Heart left ventricle (tissue), 16 donors: ENCODE measurements around the gene NBAS. TPM values are rescaled to one million over a fixed set of nuclear protein-coding genes. Genes with fewer than 3 reads are reported as not detected.

Source experiments
- ATAC-seq, 4 donors: fragments of 200-7000 bp; cut with Tn5 transposase; one replicate each; pipeline ENCODE4 v1.9.1; 2020 to 2022; ENCODE audit warnings: moderate library complexity in 4 of 4, mild to moderate bottlenecking in 3 of 4, moderate number of reproducible peaks in 1 of 4
- DNase-seq, 5 donors: peaks; one replicate each; pipeline ENCODE4 v3.0.0-alpha.2; 2020
- H3K27ac ChIP-seq, 12 donors: fragments of 200-600 bp; sonication (generic) in 4 of 12; one replicate each; pipeline versions ENCODE4 v1.5.0 to v1.8.0; 2016 to 2022; ENCODE audit warnings: mild to moderate bottlenecking in 2 of 12
- H3K27me3 ChIP-seq, 9 donors: fragments of 200-600 bp; sonication (generic) in 2 of 9; one replicate each; pipeline versions ENCODE4 v1.5.1 to v1.8.0; 2016 to 2022; ENCODE audit warnings: mild to moderate bottlenecking in 3 of 9
- H3K36me3 ChIP-seq, 9 donors: fragments of 200-600 bp; sonication (generic) in 2 of 9; one replicate each; pipeline versions ENCODE4 v1.5.0 to v1.8.0; 2018 to 2022; ENCODE audit warnings: mild to moderate bottlenecking in 2 of 9
- H3K4me1 ChIP-seq, 12 donors: fragments of 200-600 bp; sonication (generic) in 4 of 12; one replicate each; pipeline versions ENCODE4 v1.5.0 to v1.8.0; 2016 to 2022; ENCODE audit warnings: mild to moderate bottlenecking in 3 of 12
- H3K4me3 ChIP-seq, 12 donors: fragments of 200-600 bp; sonication (generic) in 4 of 12; one replicate each; pipeline versions ENCODE4 v1.5.0 to v1.8.0; 2017 to 2022; ENCODE audit warnings: mild to moderate bottlenecking in 9 of 12, moderate library complexity in 4 of 12
- H3K9me3 ChIP-seq, 12 donors: fragments of 200-600 bp; sonication (generic) in 4 of 12; one replicate each; pipeline versions ENCODE4 v1.5.0 to v1.8.0; 2016 to 2022; ENCODE audit warnings: mild to moderate bottlenecking in 1 of 12
- POLR2A ChIP-seq, 2 donors: fragments of 450-650 bp; IDR thresholded peaks; one replicate each; pipeline ENCODE4 v1.6.1; 2017; ENCODE audit warnings: antibody characterized with exemption in 2 of 2, mild to moderate bottlenecking in 2 of 2, moderate library complexity in 2 of 2
- WGBS, 4 donors: extraction: QIAGEN DNeasy Blood & Tissue Kit in 2 of 4; methylation state at CpG; one replicate each; pipeline versions ENCODE4 v1.1.5 to v1.1.7; 2013 to 2018; 5-methylcytosine and 5-hydroxymethylcytosine counted together
- intact Hi-C, 10 donors: fragments of 100-400 bp; cut with DNase I; formaldehyde crosslinking; loops; one replicate each; pipeline versions ENCODE4 v1.11.1 to v1.14.2; 2022
- polyA plus RNA-seq, 2 donors: library from polyadenylated mRNA; stranded (reverse); fragments of 200-250 nt; gene quantifications; one replicate each; pipeline ENCODE4 v1.2.3, GENCODE V29; 2013
- total RNA-seq, 9 donors: library from RNA; depleted of rRNA in 2 of 9; stranded (reverse); fragments of >200 nt in 2 of 9; fragmentation: NEBNext Ultra II Directional in 3 of 9; extraction: Animal tissue kit (Norgen Biotek cat#: 25700) in 3 of 9; gene quantifications; one replicate each; pipeline versions ENCODE4 v1.1.0 to v1.2.4, GENCODE V29; 2016 to 2023
- TF ChIP-seq, protein P1 (sequence below), 12 donors: fragments of 200-600 bp; sonication (generic) in 4 of 12; IDR thresholded peaks; one replicate each; pipeline versions ENCODE4 v1.5.0 to v1.8.0; 2018 to 2022; ENCODE audit warnings: antibody characterized with exemption in 12 of 12, mild to moderate bottlenecking in 5 of 12
- donor health status: ischemic (EF 13 %, LVEDD 7.1; RV severe dilation, severe dysfunction).
- donor health status: healthy with polysubstance abuse.
- donor health status: DM: no; HTN: yes; CAD: no.
- donor health status: DM: no; HTN: no; CAD: no.
- donor health status: ischemic (EF 25% LVEDD 6.9; RV normal size, moderate dysfunction).
- donor health status: ischemic (EF 25% LVEDD 5.7; RV mildly dilated, moderate dysfunction).
- donor health status: healthy.
- donor health status: DM: yes; HTN: yes; CAD: no.
- donor health status: ischemic (EF 35%, LVEDD 5.7; RV mildly dilated, moderate dysfunction).
- donor health status: nonischemic (EF 11% LVEDD 7.7; RV severe dilation, severe dysfunction).
- donor health status: DM: yes; HTN: yes; CAD: no.
- donor health status: PGD.
- donor health status: ischemic (EF 29% LVEDD 5.4; RV normal size, mild dysfunction).
- donor health status: nonischemic (EF 23%, LVEDD 6.1; RV moderate dilation, normal function).

NBAS gene
- total and polyA plus RNA-seq, 11 donors: 23.1 to 63.0 (median 50.5) TPM

DNA sequence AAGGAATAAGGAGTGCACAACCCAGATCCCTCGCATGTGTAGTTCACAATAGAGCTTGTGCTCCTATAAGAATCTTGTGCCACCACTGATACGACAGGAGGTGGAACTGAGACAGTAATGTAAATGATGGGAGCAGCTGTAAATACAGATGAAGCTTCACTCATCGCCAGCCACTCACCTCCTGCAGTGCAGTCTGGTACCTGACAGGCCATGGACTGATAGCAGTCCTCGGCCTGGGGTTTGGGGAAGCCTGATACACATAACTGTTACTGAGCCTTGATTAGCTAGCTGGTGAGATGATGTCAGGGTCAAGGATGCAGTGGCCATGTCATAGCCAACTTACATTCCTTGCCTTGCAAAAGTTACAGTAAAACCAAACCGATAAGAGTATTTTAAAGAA, 376.6 kb downstream of the NBAS start:
- Histone ChIP-seq H3K27me3 (no peaks in the 10 kb centered on the region), H3K4me1 (no peaks in the 10 kb centered on the region), H3K9me3 (no peaks in the 10 kb centered on the region), H3K27ac (no peak overlapping the region), H3K4me3 (no peak overlapping the region), H3K36me3 (peaks cover 0 to 59% (median 29%) of the 10 kb centered on the region in 9 donors)
- DNase-seq (no peak), ATAC-seq (no peak)
- intact Hi-C loops: no loop called here
- TF ChIP-seq, protein P1, sequence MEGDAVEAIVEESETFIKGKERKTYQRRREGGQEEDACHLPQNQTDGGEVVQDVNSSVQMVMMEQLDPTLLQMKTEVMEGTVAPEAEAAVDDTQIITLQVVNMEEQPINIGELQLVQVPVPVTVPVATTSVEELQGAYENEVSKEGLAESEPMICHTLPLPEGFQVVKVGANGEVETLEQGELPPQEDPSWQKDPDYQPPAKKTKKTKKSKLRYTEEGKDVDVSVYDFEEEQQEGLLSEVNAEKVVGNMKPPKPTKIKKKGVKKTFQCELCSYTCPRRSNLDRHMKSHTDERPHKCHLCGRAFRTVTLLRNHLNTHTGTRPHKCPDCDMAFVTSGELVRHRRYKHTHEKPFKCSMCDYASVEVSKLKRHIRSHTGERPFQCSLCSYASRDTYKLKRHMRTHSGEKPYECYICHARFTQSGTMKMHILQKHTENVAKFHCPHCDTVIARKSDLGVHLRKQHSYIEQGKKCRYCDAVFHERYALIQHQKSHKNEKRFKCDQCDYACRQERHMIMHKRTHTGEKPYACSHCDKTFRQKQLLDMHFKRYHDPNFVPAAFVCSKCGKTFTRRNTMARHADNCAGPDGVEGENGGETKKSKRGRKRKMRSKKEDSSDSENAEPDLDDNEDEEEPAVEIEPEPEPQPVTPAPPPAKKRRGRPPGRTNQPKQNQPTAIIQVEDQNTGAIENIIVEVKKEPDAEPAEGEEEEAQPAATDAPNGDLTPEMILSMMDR (IDR thresholded peaks at IDR 0.05): no peak
- WGBS, 4 donors: 87 to 93% (median 90%) methylated on average over 5 of the region's 5 CpGs

DNA sequence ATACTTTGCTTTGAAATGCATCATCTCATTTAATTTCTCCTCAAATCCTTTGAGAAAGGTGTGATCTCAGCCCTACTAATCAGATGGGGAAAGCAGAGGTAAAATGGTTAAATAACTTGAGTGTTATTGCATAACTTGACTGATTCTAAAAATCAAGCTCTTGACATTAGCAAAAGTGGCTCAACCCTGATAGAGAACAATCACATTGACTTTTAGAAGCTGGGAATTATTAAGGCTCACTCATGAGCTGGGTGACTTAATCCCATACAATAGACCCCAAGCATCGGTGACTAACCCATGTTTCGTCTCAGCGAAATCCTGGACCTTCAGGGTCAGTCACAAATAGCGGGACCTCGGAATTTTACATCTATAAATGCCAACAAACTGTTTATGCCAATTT, 378.9 kb downstream of the NBAS start:
- ATAC-seq (no peak), DNase-seq (no peak)
- H3K27me3 ChIP-seq: no peaks in the 10 kb centered on the region
- H3K36me3 ChIP-seq: peaks cover 0 to 55% (median 20%) of the 10 kb centered on the region in 9 donors
- H3K9me3 ChIP-seq: no peaks in the 10 kb centered on the region
- 93 to 98% (median 97%) methylated on average over 5 of the region's 5 CpGs for WGBS, 4 donors
- no peak for TF ChIP-seq POLR2A (IDR thresholded peaks at IDR 0.05)
- TF ChIP-seq, protein P1 (IDR thresholded peaks at IDR 0.05): no peak
- no peak overlapping the region for H3K4me3 ChIP-seq
- intact Hi-C loops: no loop called here
- H3K27ac ChIP-seq: no peak overlapping the region
- no peaks in the 10 kb centered on the region for H3K4me1 ChIP-seq

DNA sequence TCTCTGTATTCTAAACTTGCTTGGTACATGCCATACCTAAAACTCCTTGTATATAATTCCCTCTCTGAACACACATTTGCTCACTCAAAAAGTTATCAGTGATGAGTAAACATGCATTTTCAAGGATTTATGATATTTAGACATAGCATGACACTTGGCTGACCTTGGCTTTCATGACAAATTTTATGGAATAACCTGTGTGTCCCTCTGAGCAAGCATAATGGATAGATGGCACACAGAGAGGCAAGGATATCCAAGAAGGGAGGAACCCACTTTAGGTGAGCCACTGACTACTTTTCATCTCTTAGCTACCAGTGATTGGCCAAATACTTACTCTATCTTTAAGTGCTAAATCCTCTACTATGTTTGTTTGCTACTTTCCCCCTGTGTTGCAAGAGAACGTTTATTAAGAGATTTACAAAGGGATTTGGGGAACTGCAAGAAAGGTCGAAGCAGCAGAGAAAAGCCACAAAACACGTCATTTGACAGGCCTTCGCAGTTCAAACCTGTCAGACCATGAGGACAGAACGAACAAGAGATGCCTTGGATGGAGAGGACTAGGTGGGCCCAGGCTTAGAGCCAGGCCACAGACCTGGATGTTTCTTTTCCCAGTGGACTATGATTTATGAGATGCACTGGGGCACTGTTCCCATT, 379.9 kb downstream of the NBAS start:
- H3K27me3 ChIP-seq: no peaks in the 10 kb centered on the region
- no peak for DNase-seq
- intact Hi-C loops: no loop called here
- H3K27ac ChIP-seq: no peak overlapping the region
- H3K4me3 ChIP-seq: no peak overlapping the region
- ATAC-seq: no peak
- H3K36me3 ChIP-seq: peaks cover 0 to 47% (median 12%) of the 10 kb centered on the region in 9 donors
- 88 to 93% (median 90%) methylated on average over 5 of the region's 5 CpGs for WGBS, 4 donors
- no peak for TF ChIP-seq POLR2A (IDR thresholded peaks at IDR 0.05)
- TF ChIP-seq, protein P1 (IDR thresholded peaks at IDR 0.05): no peak
- H3K4me1 ChIP-seq: no peaks in the 10 kb centered on the region
- H3K9me3 ChIP-seq: no peaks in the 10 kb centered on the region

DNA sequence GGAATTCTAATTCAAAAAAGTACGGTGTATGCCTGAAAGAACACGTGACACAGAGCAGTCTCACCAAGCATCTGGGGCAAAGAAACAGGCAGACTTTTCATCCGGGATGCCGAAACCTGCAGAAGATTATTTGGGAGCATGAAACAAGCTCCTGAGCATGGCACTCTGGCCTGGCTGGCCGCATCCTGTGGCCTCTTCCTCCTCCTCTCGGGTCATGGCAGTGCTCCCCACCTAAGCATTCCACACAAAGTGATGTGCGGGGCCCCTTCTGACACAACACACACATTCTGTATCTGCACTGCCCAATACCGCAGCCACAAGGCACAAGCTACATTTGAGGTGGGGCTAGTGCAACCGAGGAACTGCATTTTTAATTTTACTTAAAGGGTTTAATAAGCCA, 380.8 kb downstream of the NBAS start:
- WGBS, 4 donors: 94 to 97% (median 95%) methylated on average over 9 of the region's 9 CpGs
- intact Hi-C loops: no loop called here
- H3K36me3 ChIP-seq: peaks cover 0 to 48% (median 13%) of the 10 kb centered on the region in 9 donors
- ATAC-seq: no peak
- H3K4me3 ChIP-seq: no peak overlapping the region
- H3K4me1 ChIP-seq: no peaks in the 10 kb centered on the region
- TF ChIP-seq POLR2A (IDR thresholded peaks at IDR 0.05): no peak
- TF ChIP-seq, protein P1 (IDR thresholded peaks at IDR 0.05): no peak
- no peak overlapping the region for H3K27ac ChIP-seq
- no peaks in the 10 kb centered on the region for H3K27me3 ChIP-seq
- no peak for DNase-seq
- H3K9me3 ChIP-seq: no peaks in the 10 kb centered on the region
